ENCODE results near the gene ZNF385B.

DNA sequence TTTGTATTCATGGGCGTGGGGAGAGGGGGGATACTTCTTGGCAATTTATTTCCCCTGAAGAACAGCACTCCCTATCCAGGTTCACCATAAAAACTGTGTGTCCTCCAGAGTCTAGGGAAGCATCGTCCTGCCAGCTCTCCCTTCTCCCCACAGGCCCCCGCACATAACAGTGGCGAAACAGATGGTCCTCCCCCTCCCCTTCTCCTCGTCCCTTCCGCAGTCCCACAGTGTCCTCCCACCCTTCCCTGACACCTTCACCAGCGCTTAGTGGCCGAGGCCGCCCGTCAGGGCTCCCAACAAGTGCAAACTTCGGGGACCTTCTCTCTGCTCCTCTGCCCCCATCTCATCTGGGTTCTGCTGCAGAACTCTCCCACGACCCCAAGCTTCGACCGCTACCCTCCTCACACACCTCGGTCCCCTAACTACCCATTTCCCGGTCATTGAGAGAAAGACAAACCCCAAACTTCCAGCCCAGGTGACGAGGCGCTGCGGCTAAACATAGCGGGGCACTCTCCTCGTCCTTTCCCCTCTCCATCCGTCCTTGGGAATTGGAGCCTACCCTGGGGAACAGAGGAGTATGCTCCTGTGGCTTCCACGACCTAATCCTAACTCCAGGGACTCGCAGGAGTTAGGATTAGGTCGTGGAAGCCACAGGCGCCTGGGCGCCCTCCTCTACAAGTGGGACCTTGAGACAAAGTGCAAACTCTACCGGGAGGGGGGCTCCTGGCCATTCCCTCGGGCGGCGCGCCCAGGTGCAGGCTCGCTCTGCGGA is 971 bp downstream of the ZNF385B start:
- TF ChIP-seq CTCF (IDR thresholded peaks at IDR 0.05; ENCODE audit: poor library complexity, severe bottlenecking) (no peak), POLR2AphosphoS5 (IDR thresholded peaks at IDR 0.05) (no peak), RAD21 (conservative IDR thresholded peaks at IDR 0.05) (no peak)

Measured in neural cell (in vitro differentiated cells).